C1 segment of cervical spinal cord (tissue), 14 donors: ENCODE data around the gene CENATAC.
"Not testable (repeated sequence)": the region's sequence is repeated elsewhere in the genome, so short reads cannot be mapped to it uniquely, and the experiment has no call there.

ENCODE experiments used
- DNase-seq, 14 donors: peaks; one replicate each; lab custom pipeline; 2025; lab: John Stamatoyannopoulos, UW

The CENATAC gene

DNA sequence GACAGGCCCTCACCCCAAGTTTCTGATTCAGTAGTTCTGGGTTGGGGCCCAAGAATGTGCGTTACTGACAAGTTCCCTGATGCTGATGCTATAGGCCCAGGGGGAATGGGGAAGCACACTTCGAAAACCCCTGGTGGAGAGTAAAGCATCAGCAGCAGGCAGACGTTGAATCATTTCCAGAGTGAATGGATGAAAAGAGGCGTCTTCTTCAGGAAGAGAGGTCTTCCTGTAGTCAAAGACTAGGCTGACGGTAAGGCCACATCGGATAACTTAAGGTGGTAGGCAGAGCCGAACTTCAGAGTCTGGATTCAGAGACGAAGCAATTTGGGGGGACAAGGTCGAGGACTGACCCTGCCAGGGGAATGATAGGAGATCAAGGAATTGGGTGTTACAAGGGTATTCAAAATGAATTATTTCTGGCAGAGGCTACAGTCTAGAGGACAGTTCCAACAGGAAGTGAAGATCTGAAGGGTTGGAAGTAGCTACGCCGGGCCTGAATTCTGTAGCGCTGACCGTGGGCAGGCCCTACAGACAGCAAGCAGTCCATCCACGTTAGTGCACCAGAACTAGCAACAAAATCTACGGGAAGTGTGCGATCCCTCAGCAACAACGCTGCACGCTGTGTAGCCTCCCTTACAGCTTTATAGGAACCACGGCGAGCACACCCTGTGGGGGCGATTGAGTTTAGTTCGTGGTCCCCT is 862 bp upstream of the CENATAC start:
- DNase-seq = peak in 5 of 14 donors; percentile 22 to 47 (median 31)

DNA sequence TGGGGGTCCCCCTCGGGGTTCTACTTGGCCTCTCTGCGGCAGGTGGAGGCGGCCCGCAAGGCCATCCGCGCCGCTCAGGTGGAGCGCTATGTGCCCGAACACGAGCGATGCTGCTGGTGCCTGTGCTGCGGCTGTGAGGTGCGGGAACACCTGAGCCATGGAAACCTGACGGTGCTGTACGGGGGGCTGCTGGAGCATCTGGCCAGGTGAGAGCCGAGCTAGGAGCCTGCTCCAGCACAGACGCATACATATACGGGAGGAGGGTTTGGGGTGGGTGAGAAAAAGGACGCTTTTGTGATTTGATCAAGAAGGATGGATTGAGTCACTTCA is 415 bp downstream of the CENATAC start:
- peak in 1 of 14 donors; percentile 35 for DNase-seq

DNA sequence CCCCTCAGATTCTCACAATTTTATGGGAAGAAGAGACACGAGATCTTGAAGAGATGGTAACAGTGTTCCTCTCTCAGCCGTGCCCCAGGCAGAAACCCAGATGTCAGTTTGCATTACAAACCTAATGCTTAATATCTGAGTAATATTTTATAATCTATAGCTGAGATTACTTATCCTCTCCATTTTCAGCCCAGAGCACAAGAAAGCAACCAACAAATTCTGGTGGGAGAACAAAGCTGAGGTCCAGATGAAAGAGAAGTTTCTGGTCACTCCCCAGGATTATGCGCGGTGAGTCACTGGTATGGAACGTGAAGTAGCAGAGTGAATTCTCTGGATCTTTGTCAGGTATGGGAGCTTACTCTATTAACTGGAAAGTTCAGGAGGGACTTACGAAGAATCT is 884 bp downstream of the CENATAC start:
- DNase-seq = no peak

DNA sequence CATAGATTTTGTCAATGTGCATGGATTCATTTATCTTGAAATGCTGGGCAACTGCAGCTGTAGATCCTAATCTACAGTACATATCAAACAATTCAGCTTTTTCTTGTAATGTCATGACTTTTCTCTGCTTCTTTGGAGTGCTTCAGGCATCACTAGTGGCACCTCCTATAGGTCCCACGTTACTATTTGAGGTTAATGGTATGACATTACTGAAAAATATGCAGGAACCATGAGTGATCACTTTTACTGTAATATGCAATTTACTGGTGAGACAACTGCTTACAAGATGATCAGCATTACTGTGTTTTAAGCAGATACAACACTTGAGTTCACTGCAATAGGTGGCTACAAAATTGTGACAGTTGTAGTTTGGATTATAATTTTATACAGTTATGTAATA is 3.0 kb downstream of the CENATAC start:
- DNase-seq = no peak

DNA sequence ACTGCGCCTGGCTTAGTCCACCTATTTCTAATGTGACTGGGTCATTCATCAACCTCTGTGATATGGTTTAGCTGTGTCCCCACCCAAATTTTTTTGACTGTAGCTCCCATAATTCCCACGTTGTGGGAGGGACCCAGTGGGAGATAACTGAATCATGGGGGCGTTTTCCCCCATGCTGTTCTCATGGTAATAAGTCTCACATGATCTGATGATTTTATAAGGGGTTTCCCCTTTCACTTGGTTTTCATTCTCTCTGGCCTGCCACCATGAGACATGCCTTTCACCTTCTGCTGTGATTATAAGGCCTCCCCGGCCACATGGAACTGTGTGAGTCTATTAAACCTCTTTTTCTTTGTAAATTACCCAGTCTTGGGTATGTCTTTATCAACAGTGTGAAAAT is 8.7 kb downstream of the CENATAC start:
- DNase-seq = no peak

DNA sequence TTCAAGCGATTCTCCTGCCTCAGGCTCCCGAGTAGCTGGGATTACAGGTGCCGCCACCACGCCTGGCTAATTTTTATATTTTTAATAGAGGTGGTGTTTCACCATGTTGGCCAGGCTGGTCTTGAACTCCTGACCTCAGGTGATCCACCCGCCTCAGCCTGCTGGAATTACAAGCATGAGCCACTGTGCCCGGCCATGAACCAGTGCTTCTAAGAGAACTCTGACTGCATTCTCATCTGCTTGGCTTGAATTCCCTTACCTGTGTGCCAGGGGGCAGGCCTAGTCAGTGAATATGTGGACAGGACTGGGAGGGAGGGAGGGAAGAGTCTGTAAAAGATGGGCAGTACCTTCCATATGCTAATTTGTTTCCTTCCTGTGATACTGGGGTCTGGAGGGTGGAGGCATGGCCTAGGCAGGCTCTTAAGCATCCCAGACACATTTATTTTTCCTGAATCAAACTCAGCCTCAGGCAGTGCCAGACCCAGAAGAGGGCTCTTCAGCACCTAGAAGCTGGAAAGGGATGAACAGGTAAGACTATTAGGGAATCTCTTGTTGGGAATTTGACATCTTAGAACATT is 13.6 kb downstream of the CENATAC start:
- no peak for DNase-seq

DNA sequence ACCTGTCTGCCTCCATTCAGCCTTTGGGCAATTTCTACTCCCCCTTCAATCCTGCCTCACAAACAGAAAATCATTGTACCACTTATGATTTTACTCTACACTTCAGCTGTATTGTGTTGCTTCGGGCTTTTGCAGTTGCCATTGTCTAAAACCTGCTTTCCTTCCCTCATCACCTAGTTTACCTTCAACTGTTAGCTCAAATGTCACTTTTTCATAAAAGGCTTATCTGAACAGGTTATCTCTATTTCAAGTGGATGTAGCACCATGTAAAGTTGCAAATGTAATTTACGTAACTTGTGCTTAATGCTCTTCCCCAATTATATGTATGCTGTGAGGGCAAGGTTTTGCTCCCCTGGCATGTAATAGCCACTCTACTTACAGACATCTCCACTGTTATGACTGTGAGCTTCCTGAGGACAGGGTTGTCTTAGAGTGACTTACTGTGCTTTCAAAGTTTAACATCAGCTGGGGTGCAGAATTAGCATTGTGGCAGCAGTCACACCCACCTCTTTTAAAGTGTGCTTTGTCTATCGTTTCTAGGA is 14.8 kb downstream of the CENATAC start:
- DNase-seq = no peak

DNA sequence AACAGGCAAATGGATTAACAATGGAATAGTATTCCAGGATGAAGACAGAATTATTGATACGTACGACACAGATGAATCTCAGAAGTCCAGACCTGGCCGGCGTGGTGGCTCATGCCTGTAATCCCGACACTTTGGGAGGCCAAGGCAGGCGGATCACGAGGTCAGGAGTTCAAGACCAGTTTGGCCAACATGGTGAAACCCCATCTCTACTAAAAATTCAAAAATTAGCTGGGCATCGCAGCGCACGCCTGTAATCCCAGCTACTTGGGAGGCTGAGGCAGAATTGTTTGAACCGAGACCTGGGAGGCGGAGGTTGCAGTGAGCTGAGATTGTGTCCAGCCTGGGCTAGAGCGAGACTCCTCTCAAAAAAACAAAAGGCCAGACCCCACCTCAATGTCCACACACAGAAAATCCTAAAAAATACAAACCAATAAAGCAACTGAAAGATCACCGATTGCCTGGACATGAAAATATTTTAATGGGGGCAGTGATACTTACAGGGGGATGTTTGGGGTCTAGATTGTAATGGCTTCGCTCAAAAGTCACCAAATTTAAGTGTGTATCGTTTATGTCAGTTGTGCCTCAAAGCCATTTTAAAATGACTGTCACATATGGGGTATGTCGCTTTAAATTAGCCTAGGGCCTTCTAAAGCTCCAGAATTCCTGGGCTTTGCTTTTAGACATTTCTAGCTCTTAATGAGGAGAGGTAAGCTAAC is 16.4 kb downstream of the CENATAC start:
- no peak for DNase-seq

DNA sequence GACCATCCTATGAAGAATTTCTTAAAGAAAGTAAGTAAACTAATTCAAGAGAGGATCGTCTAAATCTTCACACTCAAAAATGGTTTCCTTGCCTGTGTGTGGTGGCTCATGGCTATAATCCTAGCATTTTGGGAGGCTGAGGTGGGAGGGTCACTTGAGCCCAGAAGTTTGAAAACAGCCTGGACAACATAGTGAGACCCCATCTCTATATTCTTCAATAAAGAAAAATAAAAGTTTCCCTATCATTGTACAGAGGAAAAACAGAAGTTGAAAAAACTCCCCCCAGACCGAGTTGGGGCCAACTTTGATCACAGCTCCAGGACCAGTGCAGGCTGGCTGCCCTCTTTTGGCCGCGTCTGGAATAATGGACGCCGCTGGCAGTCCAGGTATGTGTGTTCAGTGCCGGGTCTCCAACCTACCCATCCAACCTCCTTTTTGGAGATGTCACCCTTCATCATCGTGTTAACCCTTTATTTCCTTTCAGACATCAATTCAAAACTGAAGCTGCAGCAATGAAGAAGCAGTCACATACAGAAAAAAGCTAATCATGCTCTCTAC is 17.2 kb downstream of the CENATAC start:
- DNase-seq = no peak

DNA sequence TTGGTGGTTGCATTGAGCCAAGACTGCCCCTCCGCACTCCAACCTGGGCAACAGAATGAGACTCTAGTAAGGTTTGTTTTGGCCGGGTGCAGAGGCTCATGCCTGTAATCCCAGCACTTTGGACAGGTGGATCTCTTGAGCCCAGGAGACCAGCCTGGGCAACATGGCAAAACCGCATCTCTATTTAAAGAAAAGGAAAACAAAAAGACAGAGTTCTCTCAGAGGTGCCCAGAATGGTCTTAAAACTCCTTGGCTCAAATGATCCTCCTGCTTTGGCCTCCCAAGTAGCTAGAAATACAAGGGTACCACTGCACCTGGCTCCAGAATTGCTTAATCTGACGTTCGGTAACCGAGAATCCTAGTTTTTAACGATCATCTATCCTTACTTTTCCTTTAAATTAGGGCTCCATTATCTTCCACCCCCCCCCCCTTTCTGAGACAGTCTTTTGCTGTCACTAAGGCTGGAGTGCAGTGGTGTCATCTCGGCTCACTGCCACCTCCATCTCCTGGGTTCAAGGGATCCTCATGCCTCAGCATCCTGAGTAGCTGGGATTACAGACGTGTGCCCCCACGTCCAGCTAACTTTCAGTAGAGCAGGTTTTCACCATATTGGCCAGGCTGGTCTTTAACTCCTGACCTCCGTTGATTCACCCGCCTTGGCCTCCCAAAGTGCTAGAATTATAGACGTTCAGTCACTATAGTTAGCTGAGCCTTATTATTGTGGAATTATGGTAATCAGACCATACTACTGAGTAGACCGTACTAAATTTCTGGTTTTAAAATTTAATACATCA is 18.5 kb downstream of the CENATAC start:
- DNase-seq = no peak

DNA sequence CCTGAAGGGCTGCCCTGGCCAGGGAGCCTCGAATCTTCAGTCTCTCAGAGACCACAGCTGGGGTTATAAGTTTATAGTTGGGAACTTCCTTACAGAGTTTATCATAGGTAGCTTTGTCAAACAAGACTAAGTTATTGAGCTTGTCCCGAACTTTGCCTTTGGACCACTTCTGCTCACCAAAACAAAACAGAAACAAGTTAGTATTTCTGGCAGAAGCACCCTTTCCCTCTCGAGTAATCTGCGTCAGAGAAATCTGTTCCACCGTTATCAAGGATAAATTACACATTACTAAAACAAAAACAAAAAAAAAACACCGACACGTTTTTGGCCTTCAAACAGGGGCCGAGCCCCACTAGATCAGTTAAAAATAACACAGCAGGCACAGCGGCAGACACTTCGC is 19.4 kb downstream of the CENATAC start:
- DNase-seq = not testable (repeated sequence)

DNA sequence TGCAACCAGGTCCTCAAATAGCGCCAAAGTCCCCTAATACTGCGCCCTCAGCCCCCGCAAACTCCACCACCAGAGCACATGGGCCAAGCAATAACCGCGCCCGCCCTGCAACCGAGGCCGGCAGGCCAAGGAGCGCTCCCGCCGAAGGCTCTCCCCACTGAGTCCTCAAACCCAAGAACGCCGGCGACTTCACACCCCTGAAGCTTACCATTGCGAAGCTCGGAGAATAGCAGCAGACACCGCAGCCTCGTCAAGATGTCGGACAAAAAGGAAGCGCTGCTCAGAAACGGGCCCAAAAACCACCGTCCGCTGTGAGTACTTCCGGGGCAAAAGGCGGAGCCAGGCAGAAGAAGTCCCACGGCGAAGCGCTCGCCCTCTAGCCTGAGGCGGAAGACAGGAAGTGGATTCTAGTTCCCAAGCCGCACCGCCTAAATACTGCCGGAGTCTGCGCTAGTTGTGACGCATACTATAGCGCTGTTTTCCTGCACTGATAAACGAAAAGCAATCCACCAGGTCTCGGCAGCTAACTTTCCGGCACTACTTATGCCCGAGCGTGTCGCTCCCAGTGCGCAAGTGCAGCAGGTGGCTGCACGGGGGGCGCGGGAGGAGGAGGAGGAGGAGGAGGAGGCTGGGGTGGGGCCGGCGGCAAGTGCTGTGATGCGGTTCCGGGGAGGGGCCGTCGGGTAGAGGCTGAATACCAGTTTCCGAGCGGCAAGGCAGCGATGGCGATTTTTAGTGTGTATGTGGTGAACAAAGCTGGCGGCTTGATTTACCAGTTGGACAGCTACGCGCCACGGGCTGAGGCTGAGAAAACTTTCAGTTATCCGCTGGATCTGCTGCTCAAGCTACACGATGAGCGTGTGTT is 20.4 kb downstream of the CENATAC start, which contains the start of the genes RPS25 and TRAPPC4:
RPS25 (minus strand) TSS at position 270 of the 865 bp plus-strand sequence; CDS start at position 211, 59 bp downstream.
TRAPPC4 (plus strand) TSS at position 693 of the 865 bp plus-strand sequence; CDS start at position 723, 30 bp downstream.
- DNase-seq = peak; percentile 78 to 100 (median 98)

DNA sequence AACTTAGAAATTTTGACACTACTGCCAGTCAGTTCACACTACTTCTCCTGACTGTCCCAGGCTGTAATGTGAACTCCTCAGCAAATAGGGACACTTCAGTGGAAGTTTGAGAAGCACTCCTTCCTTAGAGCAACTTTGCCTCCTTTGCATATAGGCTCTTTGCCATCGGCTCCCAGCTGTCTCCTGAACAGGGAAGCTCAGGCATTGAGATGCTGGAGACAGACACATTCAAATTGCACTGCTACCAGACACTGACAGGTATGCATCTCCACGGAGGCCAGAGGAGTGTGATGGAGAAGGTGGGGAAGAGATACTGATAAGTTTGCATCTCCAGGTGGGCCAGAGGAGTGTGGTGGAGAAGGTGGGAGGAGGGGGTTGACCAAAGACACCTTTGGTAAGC is 22.1 kb downstream of the CENATAC start:
- no peak for DNase-seq

DNA sequence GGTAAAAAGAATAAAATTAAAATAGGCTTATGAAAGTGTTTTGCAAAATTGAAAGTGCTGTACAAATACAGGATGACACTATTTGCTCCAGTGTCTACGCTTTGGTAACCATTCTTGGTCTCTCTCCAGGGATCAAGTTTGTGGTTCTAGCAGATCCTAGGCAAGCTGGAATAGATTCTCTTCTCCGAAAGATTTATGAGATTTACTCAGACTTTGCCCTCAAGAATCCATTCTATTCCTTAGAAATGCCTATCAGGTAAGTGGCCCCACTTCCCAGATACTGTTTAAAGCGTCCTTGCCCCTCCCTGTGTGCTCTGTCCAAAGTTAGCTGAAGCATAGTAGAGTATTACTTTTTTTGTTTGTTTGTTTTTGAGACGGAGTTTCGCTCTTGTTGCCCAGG is 23.7 kb downstream of the CENATAC start:
- no peak for DNase-seq

DNA sequence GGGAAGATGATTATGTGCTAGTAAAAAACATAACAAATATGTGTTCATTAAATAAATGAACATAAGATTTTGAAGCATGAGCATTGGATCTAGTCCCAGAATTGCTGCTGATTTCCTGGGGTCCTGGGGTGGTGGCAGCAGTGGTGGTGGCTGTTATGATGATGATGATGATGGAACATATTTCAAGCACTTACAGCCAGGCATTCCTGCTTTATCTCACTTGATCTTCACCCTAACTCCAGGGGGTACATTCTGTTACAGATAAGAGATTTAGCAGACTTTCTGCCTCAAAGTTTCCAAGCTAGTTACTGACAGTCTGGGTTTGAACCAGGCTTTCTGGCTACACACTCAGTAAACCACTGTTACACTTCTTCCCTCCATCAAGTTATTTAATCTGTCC is 25.8 kb downstream of the CENATAC start:
- no peak for DNase-seq

DNA sequence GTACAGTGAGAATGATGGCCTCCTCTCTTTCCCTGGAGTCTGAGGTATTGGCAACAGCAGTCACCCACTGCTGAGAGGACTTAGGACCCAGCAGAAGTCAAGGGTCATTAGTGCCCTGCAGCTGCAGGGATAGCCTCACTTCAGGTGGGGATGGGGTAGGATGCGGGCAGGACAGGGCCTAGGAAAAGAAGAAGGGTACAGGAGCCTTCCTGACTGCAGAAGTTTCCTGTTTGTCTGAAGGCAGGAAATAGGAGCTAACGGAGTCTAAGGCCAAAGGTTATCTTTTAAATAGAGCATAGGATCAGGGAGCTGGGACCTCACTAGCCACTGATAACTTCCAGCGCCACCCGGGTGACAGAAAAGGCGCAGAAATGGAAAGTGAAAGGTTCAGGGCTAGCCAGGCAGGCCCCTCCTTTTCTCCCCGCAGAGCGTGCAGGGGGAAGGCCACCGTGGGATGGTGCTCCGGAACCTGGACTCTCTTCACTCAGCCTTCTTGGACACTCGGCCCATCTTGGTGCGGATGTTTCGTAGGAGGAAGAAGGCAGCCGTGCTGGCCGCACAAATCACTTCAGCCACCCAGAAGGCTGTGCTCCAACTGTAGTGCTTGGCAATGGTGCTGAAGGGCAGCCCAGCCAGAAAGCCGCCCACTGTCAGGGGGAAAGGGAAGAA is 26.6 kb downstream of the CENATAC start:
- no peak for DNase-seq

DNA sequence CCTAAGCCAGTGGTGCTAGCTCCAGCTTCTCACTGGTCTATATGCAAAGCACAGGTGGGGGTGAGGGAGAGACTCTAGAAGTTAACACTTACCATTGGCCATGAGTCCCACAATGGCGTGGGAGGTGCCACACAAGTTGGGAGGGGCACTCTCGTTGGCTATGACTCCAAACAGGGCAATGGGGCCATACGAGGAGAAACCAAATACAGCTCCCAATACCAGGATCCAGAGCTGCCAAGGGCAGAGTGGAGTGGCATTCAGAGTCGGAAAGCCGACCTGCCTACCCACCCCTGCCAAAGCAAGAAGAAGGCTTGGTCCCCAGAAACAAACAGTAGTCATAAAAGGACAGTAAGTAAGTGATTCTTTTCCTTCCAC is 27.1 kb downstream of the CENATAC start:
- DNase-seq = no peak

DNA sequence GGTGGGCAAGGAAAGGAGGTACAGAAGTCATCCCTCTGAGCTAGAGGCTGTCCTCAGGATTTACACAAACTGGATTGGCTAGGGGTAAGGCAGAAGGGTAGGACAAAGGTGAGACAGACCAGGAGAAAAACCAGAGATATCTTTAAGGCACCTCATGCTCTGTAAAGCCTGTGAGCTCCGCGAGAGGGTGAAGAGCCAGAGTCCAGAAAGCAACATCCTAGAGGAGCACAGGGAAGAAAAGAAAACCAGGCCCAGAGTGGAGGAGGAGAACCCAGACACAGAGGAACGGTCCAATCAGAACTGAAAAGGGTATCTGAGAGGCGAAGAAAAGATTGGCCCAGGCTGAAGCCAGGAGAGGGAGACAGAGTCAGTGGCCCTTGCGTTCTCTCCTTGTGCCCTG is 27.6 kb downstream of the CENATAC start:
- DNase-seq = no peak

DNA sequence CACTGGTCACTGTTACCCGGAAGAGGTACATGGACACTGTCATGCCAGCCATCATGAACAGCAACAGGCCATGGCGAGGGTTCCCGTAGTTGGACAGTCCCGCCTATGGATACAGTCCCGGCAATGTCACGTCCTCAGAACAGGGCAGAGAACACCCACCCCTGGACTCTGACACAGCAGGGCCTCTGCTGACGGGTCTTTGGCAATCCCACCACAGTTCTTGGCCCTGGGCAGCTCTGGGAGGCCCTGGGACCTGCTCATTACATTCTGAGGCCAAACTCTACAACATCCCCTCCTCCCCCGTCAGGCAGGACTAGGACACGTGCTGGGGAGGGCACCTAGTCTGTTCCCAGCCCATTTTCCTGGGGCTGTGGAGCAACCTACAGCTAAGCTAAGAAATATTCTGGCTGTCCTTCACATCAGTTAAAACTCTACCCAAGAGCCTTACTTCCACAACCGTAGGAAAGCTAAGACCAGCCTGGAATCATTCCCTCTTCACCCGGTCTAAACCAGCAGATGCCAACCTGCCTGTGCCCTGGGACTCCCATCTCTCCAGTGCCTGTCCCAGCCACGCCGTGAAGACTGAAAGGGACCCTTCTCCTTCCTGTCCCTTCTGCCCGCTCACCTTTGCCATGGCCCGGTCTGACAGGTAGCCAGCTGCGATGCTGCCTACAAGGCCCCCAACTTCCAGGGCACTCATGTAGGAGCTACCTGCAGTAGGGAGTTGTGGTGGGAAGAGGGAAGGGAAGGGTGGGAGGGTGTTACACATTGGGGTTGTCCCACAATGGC is 28.2 kb downstream of the CENATAC start:
- DNase-seq = no peak
